GM18861 (cell line): ENCODE results near the gene CARMIL3.
"Not testable (repeated sequence)": the region's sequence is repeated elsewhere in the genome, so short reads cannot be mapped to it uniquely, and the experiment has no call there.

Source experiments
- ATAC-seq: cut with Tn5 transposase; IDR thresholded peaks from one replicate; pipeline ENCODE4 v1.9.1; 2021; ENCODE audit not compliant: unreplicated experiment

CARMIL3 gene, protein sequence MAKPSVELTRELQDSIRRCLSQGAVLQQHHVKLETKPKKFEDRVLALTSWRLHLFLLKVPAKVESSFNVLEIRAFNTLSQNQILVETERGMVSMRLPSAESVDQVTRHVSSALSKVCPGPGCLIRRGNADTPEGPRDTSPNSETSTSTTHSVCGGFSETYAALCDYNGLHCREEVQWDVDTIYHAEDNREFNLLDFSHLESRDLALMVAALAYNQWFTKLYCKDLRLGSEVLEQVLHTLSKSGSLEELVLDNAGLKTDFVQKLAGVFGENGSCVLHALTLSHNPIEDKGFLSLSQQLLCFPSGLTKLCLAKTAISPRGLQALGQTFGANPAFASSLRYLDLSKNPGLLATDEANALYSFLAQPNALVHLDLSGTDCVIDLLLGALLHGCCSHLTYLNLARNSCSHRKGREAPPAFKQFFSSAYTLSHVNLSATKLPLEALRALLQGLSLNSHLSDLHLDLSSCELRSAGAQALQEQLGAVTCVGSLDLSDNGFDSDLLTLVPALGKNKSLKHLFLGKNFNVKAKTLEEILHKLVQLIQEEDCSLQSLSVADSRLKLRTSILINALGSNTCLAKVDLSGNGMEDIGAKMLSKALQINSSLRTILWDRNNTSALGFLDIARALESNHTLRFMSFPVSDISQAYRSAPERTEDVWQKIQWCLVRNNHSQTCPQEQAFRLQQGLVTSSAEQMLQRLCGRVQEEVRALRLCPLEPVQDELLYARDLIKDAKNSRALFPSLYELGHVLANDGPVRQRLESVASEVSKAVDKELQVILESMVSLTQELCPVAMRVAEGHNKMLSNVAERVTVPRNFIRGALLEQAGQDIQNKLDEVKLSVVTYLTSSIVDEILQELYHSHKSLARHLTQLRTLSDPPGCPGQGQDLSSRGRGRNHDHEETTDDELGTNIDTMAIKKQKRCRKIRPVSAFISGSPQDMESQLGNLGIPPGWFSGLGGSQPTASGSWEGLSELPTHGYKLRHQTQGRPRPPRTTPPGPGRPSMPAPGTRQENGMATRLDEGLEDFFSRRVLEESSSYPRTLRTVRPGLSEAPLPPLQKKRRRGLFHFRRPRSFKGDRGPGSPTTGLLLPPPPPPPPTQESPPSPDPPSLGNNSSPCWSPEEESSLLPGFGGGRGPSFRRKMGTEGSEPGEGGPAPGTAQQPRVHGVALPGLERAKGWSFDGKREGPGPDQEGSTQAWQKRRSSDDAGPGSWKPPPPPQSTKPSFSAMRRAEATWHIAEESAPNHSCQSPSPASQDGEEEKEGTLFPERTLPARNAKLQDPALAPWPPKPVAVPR (N-terminal part only)

DNA sequence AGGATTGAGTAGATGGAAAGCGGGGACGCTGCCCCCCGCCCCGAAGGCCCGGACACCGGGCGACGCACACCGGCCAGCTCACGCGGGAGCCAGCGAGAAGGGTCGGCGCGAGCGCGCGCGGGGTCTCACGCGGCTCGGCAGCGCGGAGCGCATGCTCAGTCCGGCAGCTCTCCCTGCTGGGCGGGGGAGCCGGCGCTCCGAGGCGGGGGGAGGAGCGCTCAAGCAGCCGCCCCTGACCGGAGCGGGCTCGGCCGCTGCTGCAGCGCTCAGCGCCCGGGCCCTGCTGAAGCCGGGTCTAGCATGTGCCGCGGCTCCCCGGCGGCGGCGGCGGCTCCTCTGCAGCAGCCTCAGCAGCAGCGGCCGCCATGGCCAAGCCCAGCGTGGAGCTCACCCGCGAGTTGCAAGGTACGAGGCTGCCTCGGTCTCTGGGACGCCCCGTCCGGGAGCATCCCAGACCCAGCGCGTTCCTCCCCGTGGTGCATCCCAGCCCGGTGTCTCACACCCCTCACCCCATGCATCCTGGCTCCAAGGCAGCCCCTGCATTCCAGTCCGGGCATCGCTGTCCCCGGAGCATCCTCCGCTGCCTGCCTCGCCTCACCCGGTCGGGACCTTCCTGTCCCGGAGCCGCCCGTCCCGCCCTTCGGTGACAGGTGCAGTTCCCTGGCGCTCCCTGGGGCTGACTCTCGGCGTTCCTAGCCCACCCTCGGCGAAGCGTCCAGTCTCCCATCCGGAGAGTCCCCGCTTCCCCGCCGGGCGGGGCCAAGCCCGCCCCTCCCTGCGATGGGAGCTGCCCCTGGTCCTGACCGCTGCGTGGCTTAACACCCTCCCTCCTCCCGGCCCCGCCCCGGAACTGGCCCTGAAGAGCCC is at the start of gene CARMIL3:
CARMIL3 (plus strand) TSS at position 221 of the 867 bp plus-strand sequence; CDS start at position 366, 145 bp downstream.
- peak; percentile 47 for ATAC-seq

DNA sequence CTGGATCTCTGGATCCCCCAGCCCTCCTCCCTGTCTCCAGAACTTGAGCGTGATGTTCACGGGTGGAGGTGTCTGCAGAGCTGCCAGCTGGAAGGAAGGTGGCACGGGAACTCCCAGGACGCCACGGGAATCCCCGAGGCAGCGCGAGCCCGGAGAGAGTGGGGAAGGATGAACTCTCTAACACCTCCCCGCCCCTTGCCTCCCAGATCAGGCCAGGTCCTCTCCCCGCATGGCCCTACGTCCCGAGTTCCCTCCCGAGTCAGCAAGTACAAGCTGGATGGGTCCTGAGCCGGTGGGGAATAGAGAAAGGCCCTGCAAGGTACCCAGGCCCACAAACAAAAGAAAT is 45.4 kb upstream of the CARMIL3 start:
- ATAC-seq = peak; percentile 22

DNA sequence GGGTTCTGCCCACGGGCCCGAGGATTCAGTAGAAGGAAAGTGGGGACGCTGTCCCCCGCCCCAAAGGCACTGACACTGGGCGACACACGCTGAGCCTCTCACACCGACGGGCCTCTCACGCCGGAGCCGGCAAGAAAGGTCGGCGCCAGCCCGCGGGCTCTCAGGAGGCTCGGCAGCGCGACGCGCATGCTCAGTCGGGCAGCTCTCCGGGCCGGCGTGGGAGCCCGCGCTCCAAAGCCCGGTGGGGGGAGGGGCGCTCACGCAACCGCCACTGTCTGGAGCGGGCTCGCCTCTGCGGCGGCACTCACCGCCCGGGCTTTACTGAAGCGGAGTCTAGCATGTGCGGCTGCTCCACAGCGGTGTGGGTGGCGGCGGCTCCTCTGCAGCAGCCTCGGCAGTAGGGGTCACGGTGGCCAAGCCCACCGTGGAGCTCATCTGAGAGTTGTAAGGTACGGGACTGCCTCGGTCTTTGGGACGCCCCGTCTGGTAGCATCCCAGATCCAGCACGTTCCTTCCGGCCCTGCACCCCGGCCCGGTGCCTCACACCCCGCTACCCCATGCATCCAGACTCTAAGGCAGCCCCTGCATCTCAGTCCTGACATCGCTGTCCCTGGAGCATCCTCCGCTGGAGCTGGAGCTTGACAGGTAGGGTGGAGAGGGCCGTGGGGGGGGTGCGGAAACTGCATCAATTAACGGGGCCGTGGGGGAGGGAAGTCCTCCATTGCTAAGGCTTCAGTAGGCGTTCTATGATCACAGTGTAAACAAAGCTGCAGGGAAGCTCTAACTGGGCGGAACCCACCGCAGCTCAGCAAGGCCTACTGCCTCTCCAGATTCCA is 44.8 kb upstream of the CARMIL3 start:
- peak; percentile 69 for ATAC-seq

DNA sequence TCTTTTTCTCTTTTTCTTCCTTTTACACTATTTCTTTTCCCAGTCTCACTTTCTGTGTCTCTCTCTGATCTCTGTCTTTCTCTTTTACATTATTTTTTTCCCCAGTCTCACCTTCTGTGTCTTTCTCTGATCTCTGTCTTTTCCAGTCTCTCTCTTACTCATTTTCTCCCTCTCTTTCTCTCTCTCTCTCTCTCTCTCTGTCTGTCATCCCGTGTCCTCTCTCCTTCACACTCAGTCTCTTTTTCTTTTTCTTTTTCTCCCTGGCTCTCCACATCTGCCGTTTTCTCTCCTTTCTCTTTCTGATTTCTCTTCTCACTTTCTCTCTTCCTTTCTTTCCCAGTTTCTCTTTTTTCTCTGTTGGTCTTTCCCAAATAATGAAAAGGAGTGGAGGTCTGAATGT is 40.8 kb upstream of the CARMIL3 start:
- no peak for ATAC-seq

DNA sequence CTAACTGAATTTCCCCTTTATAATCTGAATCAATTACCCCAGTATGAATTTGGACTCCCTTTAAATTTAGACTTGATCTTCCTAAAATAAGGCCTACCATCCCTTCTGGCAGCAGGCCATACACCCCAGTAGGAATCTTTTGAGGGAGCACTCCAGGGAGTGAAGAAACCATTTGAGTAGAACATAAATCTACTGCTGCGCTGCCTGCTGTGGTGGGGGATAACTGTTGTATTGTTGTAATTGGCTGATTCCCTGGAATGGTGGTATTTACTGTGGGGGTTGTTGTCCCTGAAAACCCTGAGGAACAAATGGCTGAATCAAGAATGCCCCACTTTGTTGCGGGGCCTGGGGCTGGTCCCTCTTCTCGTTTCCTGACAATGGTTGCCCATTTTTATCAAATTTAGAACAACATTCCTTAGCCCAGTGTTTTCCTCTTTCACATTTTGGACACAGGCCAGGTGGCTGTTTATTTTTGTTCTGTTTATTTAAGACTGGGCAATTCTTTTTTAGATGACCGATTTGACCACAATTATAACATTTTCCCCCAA is 39.0 kb upstream of the CARMIL3 start:
- not testable (repeated sequence) for ATAC-seq

DNA sequence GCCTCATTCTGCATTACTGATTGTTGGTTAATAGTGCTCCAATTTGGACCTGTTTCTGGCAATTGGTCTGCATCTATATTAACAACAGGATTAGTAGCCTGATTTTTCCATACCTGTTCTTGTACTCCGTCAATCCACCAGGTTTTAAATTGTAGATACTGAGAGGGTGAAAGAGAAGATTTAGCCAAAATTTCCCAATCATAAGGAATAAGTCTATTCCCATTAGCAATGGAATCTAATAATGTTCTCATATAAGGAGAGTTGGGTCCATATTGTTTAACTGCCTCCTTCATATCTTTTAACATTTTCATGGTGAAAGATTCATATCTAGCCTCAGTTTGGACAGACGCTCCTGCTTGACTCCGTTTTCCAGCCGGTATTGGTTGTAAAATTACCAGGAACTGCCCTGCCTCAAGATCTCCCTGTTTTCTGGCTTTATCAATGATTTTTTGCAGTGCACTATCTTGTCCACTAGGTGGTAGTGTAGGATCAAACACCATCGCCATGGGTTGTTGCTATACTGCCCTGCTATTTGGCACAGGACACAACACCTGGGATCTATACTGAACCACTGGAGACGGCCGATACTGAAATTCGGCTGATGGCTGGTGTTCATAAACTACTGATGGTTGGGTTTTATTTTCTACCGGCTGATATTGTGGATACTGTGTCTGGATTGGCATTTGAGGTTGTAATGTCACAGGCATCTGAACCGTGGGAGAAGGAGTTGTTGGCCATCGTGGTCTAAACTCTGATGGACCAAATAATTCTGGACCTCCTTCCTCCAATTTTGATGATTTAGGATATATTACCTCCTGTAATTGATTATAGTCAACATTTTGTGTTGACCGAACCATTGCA is 37.9 kb upstream of the CARMIL3 start:
- no peak for ATAC-seq

DNA sequence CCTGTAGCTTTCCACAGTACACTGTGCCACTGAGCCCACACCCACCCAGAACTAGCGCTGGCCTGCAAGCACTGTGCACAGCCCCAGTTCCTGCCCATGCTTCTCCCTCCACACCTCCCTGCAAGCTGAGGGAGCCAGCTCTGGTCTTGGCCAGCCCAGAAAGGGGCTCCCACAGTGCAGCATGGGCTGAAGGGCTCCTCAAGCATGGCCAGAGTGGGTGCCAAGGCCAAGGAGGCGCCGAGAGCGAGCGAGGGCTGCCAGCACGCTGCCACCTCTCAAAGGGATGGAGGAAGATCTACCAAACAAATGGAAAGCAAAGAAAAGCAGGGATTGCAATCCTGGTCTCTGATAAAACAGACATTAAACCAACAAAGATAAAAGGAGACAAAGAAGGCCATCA is 36.1 kb upstream of the CARMIL3 start:
- ATAC-seq = not testable (repeated sequence)

DNA sequence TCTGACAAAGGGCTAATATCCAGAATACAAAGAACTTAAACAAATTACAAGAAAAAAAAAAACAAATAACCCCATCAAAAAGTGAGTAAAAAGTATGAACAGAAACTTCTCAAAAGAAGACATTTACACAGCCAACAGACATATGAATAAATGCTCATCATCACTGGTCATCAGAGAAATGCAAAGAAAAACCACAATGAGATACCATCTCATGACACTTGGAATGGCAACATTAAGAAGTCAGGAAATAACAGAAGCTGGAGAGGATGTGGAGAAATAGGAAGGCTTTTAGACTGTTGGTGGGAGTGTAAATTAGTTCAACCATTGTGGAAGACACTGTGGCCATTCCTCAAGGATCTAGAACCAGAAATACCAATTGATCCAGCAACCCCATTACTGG is 32.8 kb upstream of the CARMIL3 start:
- not testable (repeated sequence) for ATAC-seq

DNA sequence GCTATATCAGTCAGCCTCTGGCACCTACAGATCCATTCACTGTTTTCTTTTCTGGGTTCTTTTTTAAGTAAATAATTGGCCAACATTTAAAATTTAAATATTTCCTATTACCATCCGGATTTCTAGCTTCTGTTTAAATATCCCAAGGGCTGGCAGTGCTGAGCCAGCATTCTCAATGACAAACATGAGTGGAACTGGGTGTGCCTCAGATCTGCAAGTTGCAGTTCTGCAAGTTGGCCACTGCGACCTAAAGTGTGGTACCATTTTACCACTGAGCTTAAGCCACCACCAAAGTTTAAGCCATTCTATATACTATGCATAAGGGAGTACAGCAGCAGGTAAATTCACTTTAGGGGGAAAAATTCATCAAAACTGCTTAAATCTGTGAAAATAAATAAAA is 31.9 kb upstream of the CARMIL3 start:
- ATAC-seq = not testable (repeated sequence)

DNA sequence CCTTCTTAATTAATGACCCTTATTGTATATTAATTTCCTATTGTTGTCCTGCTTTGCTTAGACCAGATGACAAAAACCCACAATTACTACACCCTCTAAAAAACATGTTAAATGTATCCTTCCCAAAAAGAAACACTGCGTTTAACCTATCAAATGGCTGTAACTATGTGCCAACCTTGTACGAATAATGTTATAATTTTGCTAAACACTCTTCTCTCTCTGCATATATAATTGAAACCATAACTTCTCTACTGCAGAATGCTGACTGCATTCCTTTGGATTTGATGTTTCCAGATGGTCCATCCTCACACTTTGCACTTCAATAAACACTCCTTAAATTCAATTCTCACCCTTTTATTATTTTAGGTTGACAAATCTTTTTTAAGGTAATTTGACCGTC is 31.3 kb upstream of the CARMIL3 start:
- not testable (repeated sequence) for ATAC-seq

DNA sequence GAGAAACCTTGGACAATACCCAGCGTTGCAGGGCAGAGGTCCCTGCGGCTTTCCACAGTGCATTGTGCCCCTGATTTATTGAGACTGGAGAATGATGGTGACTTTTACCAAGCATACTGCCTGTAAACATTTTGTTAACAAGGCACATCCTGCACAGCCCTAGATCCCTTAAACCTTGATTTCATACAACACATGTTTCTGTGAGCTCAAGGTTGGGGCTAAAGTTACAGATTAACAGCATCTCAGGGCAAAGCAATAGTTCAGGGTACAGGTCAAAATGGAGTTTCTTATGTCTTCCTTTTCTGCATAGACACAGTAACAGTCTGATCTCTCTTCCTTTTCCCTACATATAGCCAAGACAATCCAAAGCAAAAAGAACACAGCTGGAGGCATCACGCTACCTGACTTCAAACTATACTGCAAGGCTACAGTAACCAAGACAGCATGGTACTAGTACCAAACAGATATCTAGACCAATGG is 26.8 kb upstream of the CARMIL3 start:
- ATAC-seq = not testable (repeated sequence)

DNA sequence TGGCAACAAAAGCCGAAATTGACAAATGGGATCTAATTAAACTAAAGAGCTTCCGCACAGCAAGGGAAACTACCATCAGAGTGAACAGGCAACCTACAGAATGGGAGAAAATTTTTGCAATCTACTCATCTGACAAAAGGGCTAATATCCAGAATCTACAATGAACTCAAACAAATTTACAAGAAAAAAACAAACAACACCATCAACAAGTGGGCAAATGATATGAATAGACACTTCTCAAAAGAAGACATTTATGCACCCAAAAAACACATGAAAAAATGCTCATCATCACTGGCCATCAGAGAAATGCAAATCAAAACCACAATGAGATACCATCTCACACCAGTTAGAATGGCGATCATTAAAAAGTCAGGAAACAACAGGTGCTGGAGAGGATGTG is 22.1 kb upstream of the CARMIL3 start:
- not testable (repeated sequence) for ATAC-seq

DNA sequence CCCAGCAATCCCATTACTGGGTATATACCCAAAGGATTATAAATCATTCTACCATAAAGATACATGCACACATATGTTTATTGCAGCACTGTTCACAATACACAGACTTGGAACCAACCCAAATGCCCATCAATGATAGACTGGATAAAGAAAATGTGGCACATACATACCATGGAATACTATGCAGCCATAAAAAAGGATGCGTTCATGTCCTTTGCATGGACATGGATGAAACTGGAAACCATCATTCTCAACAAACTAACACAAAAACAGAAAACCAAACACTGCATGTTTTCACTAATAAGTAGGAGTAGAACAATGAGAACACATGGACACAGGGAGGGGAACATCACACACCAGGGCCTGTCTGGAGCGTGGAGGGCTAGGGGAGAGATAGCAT is 20.5 kb upstream of the CARMIL3 start:
- ATAC-seq = not testable (repeated sequence)

DNA sequence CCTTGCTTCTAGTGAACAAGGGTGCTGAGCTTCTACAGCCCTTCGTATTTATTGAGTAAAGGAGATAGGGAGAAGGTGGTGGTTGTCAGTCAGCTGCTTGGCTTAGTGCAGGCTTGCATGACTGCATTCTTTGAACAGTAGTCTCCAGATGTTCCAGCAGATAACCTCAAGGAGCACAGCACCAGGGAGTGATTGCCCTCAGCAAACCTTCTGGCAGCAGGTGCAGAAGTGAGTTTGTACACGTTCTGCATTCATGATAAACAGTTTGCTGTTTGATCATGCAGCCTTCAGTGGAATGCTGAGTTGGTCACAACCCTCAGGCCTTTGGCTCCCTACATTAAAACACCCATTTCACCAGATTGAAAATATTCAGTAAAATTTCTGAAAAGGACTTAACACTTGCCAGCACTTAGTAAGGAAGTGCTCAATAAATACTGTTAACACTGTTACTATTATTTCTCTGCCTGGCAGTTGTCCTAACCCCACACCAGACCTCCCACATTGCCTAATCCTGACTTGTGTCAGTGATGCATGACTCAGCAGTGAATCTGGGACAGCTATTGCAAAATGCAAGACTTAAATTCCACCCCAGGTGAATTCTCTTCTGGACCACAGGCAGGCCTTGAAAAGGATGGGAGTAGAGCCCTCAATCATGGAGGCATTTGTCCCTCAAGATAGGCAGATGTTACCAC is 18.9 kb upstream of the CARMIL3 start:
- ATAC-seq = no peak

DNA sequence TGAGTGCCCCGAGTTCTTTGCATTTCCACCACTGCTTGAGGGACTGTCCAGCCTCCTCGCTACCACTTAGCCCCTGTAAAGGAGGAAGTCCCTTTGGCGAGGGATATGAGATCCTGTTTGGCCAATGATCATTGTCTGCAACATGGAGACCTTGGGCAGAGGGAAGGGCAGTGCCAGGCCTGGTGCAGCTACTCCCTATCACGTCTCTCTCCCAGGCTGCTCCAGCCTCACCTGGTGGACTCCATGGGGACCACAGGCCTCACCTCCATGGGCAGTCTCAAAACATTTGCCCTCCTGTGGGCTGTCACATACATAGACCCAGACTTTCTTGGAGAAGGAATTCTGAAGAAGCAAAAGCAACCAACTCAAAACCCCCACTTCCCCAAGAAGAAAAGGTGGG is 16.0 kb upstream of the CARMIL3 start:
- not testable (repeated sequence) for ATAC-seq

DNA sequence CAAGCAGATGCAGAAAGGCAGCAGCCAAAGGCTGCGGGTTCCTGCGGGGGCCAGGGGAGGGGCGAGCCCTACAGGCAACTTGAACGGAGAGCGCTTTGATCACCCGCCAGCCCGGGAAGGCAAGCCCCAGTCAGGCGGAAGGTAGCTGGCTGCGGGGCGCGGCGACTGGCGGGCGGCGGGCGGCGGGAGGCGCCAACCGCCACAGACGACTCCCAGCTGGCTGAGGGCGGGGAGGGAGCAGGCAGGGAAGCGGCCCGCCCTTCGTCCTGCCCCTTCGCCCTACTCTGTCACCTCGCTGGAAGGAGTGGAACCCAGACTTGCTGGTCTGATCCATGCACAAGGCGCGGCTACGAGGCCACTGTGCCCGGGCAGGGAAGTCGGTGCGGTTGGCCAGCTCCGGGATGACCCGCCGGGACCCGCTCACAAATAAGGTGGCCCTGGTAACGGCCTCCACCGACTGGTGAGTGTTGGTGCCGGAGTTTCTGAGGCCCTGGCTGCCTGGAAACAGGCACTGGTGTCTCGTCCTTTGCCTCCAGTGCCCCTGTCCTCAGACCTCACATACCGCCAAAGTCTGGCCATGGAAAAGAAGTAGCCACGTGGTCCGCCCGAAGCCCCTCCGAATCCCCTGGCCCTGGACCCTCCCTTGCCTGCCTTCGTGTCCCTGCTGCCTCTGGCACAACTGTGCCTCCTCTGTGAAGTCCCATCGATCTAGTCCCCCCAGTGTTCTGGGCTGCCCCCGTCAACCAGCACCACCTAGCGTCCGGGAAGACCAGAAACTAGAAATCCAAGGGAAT is 15.4 kb upstream of the CARMIL3 start:
- ATAC-seq = peak; percentile 57
